HG03025 (cell line): ENCODE measurements around the gene PSPH.
"Not testable (repeated sequence)": the region's sequence is repeated elsewhere in the genome, so short reads cannot be mapped to it uniquely, and the experiment has no call there.

Experiments
- ATAC-seq: cut with Tn5 transposase; IDR thresholded peaks from one replicate; pipeline ENCODE4 v1.9.1; 2021; ENCODE audit warnings: mild to moderate bottlenecking, moderate library complexity; ENCODE audit not compliant: unreplicated experiment, low FRiP score

The PSPH gene

DNA sequence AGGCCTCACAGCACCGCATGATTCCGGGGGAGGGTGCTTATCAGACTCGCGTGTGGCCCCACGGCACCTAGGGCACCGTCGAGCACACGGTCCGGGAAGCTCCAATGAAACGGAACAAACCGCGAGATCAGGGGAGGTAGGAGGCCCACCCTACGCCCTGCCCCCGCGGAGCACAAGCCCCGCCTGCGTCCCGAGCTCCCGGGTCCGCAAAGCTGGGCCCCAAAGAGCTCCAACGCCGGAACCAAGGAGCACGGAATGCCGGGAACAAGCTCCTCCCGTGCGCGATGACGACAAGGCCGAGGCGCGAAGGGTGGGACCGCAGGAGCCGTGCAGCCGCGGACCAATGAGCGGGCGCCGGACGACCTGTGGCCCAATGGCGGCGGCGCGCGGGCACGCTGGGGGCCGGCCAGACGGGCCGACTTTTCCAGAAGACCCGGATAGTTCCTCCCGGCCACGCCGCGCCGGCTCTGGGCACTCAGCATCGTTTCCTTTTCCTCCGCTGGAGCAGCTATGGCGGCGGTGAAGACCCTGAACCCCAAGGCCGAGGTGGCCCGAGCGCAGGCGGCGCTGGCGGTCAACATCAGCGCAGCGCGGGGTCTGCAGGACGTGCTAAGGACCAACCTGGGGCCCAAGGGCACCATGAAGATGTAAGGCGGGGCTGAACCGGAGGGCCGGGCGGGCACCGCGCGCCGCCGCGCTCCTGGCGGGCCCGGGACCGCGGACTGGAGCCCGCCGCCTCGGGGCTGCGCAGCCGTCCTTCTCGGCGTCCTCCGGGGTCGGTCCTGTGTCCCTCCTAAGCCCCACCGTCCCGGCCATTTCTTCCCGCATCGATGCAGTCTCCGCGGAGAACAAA is at the start of gene PSPH, which contains the start of gene CCT6A:
TSS of gene PSPH (minus strand) at position 106 of the 853 bp plus-strand sequence. CDS start 30,232 bp downstream, outside the sequence.
TSS of gene CCT6A (plus strand) at position 427 of the 853 bp plus-strand sequence. CDS start at position 511, 84 bp downstream.
- peak; percentile 97 for ATAC-seq

DNA sequence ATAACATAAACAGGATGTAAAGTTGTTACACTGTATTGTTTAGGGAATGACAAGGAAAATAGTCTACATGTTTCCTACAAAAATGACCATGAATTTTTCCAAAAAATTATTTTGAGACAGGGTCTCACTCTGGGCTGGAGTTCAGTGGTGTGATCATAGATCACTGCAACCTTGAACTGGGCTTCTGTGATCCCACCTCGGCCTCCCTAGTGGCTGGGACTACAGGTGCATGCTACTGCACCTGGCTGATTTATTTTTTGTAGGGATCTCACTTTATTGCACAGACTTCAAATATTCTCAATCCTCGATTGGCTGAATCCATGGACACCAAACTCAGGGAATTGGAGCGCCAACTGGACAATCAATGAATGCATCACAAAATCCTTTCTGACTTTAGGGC is 48.4 kb upstream of the PSPH start:
- ATAC-seq, result no peak

GRCh38 chr7:56098187-56099008 is 47.2 kb upstream of the PSPH start:
- ATAC-seq, result not testable (repeated sequence)

GRCh38 chr7:56097700-56098099 is 46.5 kb upstream of the PSPH start:
- ATAC-seq, result no peak

DNA sequence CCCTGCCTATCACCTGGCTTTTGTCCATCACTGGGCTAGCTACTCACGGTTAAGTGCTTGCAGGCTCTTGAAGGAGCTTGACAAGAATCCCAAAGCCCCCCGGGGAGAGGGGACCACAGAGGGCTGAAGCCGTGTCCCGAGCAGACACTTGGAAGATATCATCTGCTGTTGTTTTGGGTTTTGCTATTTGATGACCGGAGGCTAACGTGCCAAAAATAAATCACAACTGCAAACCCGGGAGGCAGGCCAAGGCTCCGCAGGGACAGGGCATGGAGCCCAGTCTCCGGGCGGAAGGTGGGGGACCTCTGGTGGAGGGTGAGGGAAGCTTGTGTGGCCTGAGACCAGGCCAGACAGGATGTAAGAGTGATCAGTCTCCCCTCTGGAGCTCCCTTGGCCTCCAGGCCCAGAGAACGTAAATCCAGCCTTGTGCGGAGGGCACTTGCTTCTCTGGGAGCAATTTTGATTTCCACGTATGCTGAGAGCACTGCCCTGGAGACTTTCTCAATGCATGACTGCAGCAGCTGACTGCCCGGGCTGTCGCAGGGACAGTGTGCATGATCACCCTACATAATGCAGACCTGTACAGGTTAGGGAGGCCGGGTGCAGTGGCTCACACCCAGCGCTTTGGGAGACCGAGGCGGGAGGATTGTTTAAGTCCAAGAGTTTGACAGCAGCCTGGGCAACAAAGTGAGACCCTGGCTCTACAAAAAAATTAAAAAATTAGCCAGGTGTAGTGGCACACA is 41.7 kb upstream of the PSPH start, which contains the start of gene PHKG1:
TSS of gene PHKG1 (minus strand) at position 164 of the 743 bp plus-strand sequence. CDS start 4,011 bp downstream, outside the sequence.
- ATAC-seq, result no peak

- not testable (repeated sequence) for ATAC-seq
These were observed 41.1 kb upstream of the PSPH start for GRCh38 chr7:56092388-56092787.

GRCh38 chr7:56091591-56091990 is 40.3 kb upstream of the PSPH start:
- ATAC-seq, result no peak

GRCh38 chr7:56087445-56087844 is 36.2 kb upstream of the PSPH start:
- ATAC-seq, result no peak

- ATAC-seq, result no peak
These were observed 35.5 kb upstream of the PSPH start for GRCh38 chr7:56086761-56087160.

DNA sequence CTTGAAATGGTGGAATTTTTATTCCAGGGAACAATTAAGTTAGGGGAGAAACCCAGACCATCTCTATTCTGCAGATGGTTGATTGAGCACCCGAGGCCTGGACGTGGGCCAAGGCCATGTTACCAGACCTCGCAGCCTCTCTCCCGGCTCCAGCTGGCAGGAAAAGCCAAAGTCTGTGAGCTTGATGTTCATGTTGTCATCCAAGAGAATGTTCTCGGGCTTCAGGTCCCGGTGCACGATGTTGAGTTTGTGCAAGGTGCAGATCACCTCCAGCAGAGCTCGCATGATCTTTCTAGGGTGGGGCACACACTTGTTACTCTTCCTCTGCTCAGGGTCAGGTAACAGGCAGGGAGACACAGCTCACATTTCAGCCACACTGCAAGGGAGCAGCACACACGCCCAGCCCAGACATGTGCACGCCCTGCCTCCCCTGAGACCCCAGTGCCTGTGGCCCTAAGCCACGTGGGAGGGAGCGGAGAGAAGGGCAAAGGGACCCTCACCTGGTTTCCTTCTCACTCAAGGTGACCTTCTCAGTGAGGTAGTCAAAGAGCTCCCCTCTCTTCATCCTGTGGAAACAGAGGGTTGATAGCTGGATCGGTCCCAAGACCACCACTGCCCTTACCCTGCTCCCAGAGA is 32.0 kb upstream of the PSPH start:
- ATAC-seq, result no peak

GRCh38 chr7:56081626-56082340 is 30.5 kb upstream of the PSPH start:
- ATAC-seq, result no peak

DNA sequence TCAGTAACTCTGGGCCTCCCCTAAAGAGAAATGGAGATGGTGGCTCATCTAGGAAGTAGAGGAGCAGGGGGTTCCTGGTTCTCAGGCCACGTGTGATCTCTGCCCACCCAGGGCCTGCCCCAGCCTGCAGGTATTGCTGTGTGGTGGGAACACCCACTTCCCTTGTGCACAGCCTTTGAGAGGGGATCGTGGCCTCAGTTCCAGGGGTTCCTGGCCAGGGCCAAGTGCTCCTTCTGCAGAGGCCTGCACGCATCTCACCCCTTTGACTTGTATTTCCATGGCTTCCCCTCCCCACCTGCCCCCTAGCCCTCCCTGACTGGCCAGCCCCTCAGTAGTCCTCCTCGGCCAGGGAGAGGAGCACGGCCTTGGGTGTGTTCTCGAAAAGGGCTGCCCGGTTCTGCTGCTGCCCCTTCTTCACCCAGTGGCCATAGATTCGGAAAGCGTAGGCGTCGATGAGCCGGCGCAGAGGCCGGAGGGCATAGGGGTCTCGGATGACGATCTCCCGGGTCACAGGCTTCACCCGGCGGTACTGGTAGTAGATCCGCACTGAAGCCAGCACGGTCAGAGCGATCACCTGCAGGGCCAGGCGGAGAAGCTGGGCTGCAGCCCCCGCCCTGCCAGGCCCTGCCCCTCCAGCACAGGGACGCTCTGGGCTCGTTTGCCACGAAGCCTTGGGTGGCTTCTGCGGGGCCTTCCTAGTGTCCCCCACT is 29.6 kb upstream of the PSPH start:
- not testable (repeated sequence) for ATAC-seq

- no peak for ATAC-seq
These were observed 28.4 kb upstream of the PSPH start for GRCh38 chr7:56079450-56080185.

DNA sequence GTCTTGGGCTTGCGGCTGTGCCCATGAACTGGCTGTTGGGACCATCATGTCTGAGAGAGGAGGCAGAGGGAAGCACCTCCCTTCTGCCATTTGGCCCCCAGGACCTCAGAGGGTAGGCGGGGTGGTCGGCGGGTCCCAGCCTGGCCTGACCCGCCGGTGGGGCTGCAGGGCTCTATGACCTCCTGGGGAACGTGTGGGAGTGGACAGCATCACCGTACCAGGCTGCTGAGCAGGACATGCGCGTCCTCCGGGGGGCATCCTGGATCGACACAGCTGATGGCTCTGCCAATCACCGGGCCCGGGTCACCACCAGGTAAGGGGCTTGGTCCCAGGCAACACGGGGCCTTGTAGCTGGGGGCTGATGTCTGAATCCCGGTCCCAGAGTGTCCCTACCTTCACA is 27.0 kb upstream of the PSPH start:
- ATAC-seq, result no peak

- ATAC-seq, result no peak
These were observed 26.4 kb upstream of the PSPH start for GRCh38 chr7:56077681-56078080.

DNA sequence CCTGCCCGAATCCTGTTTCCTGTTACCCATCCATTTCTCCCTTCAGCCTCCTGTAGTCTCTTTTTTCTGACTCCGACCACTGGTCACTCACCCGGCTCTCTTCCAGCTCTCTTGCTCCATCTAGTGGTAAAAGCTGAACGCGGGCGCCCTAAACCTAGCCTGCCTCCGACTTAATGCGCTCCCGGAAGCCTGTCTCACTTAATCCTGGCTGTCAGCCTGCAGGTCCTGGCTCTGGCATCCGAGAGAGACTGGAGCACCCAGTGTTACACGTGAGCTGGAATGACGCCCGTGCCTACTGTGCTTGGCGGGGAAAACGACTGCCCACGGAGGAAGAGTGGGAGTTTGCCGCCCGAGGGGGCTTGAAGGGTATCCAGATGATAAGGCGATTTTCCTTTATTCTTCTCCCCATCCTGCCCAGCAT is 23.1 kb upstream of the PSPH start:
- ATAC-seq, result peak; percentile 72

DNA sequence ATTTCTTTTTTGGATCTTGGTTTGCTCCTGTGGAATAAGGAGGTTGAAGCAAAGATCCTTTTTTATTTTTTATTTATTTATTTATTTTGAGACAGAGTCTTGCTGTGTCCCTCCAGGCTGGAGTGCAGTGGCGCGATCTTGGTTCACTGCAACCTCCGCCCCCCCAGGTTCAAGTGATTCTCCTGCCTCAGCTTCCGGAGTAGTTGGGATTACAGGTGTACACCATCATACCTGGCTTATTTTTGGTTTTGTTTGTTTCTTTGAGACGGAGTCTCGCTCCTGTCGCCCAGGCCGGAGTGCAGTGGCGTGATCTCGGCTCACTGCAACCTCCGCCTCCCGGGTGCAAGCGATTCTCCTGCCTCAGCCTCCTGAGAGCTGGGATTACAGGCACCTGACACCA is 15.1 kb upstream of the PSPH start:
- ATAC-seq, result not testable (repeated sequence)
